Thyroid gland (tissue), 4 donors: ENCODE measurements around the gene MCCC1.

Source experiments
- CTCF ChIP-seq, 6 experiments: fragments of 200-600 bp in 3 of 6; fragments of 450-650 bp in 3 of 6; sonication (generic) in 3 of 6; IDR thresholded peaks; one replicate each; pipeline ENCODE4 v1.5.1; 2016 to 2019; ENCODE audit warnings: antibody characterized with exemption in 6 of 6, mild to moderate bottlenecking in 2 of 6, inconsistent platforms in 1 of 6, moderate library complexity in 1 of 6
- POLR2A ChIP-seq, 2 donors: fragments of 450-650 bp; IDR thresholded peaks; one replicate each; pipeline ENCODE4 v1.6.1; 2017; ENCODE audit warnings: antibody characterized with exemption in 2 of 2, mild to moderate bottlenecking in 2 of 2, moderate library complexity in 1 of 2

DNA sequence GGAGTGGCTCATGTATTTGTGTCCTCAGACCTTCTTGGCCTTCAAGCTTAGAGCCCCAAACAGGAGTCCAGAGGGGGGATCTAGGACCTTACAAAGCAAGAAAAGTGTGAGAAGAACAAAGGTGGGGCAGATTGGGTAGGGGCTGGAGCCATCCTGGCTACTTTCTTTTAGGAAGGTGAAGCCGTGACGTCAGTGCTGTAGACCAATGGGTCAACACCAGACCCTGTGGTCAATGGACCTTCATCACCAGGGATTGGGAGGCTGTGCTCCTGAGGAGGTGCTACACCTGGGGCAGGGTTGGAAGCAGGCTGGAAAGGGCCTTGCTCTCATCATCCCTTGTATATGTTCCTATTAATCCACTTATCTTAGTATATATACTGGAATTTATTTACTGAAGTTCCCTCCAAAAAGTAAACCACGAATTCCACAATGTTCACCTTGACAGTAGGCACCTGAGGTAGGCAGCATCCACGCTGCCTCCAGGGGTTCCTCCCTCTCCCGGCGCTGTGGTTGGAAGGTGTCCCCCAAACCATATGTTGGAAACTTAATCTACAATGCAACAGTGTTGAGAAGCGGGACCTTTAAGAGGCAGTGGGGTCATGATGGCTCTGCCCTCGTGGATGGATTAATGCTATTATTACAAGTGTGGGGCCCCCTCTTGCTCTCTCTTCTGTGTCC, 21.4 kb upstream of the MCCC1 start:
- no peak for TF ChIP-seq CTCF (IDR thresholded peaks at IDR 0.05)
- TF ChIP-seq POLR2A (IDR thresholded peaks at IDR 0.05): no peak
